ENCODE measurements around the gene CCNL2.

DNA sequence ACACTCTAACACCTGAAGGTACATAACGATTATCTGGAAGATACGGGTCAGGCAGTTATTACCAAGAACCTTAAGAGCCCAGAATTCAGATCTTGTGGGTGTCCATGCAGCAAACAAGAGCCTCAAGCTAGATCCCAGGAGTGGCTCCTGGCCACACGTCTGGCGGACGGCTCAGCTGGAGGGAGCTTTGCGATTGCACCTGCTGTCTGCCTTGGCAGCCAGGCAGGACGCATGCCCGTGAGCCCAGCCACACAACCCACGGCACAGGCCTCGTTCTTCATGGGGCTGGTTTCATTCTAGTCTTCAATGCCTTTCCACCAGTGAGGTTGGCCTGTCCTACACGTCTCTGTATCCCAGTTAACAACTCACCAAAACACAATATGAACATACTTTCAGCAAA lies 5.7 kb downstream of the CCNL2 start:
- TF ChIP-seq, protein P1, sequence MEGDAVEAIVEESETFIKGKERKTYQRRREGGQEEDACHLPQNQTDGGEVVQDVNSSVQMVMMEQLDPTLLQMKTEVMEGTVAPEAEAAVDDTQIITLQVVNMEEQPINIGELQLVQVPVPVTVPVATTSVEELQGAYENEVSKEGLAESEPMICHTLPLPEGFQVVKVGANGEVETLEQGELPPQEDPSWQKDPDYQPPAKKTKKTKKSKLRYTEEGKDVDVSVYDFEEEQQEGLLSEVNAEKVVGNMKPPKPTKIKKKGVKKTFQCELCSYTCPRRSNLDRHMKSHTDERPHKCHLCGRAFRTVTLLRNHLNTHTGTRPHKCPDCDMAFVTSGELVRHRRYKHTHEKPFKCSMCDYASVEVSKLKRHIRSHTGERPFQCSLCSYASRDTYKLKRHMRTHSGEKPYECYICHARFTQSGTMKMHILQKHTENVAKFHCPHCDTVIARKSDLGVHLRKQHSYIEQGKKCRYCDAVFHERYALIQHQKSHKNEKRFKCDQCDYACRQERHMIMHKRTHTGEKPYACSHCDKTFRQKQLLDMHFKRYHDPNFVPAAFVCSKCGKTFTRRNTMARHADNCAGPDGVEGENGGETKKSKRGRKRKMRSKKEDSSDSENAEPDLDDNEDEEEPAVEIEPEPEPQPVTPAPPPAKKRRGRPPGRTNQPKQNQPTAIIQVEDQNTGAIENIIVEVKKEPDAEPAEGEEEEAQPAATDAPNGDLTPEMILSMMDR (tag by site-specific recombination; IDR thresholded peaks at IDR 0.05) = no peak
- TF ChIP-seq, protein P2, sequence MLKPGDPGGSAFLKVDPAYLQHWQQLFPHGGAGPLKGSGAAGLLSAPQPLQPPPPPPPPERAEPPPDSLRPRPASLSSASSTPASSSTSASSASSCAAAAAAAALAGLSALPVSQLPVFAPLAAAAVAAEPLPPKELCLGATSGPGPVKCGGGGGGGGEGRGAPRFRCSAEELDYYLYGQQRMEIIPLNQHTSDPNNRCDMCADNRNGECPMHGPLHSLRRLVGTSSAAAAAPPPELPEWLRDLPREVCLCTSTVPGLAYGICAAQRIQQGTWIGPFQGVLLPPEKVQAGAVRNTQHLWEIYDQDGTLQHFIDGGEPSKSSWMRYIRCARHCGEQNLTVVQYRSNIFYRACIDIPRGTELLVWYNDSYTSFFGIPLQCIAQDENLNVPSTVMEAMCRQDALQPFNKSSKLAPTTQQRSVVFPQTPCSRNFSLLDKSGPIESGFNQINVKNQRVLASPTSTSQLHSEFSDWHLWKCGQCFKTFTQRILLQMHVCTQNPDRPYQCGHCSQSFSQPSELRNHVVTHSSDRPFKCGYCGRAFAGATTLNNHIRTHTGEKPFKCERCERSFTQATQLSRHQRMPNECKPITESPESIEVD (tag by site-specific recombination; IDR thresholded peaks at IDR 0.05) = no peak
- TF ChIP-seq TRIM28 (IDR thresholded peaks at IDR 0.05; ENCODE audit: borderline replicate concordance, low read length) (no peak), ZNF274 (IDR thresholded peaks at IDR 0.05; ENCODE audit: low read length) (no peak), ZNF274 (tag by site-specific recombination; IDR thresholded peaks at IDR 0.05; ENCODE audit: borderline replicate concordance) (no peak), ZNF239 (tag by site-specific recombination; IDR thresholded peaks at IDR 0.05) (no peak), KLF9 (tag by site-specific recombination; IDR thresholded peaks at IDR 0.05; ENCODE audit: low read depth) (no peak), ZNF521 (tag by site-specific recombination; IDR thresholded peaks at IDR 0.05) (no peak), HOXD13 (CRISPR knock-in tag; IDR thresholded peaks at IDR 0.05; ENCODE audit: borderline replicate concordance) (no peak), BCL11A (tag by site-specific recombination; IDR thresholded peaks at IDR 0.05; ENCODE audit: low read depth) (no peak), ZNF23 (tag by site-specific recombination; IDR thresholded peaks at IDR 0.05; ENCODE audit: borderline replicate concordance) (no peak), FEZF1 (tag by site-specific recombination; IDR thresholded peaks at IDR 0.05) (no peak)
- TF ChIP-seq, protein P3, sequence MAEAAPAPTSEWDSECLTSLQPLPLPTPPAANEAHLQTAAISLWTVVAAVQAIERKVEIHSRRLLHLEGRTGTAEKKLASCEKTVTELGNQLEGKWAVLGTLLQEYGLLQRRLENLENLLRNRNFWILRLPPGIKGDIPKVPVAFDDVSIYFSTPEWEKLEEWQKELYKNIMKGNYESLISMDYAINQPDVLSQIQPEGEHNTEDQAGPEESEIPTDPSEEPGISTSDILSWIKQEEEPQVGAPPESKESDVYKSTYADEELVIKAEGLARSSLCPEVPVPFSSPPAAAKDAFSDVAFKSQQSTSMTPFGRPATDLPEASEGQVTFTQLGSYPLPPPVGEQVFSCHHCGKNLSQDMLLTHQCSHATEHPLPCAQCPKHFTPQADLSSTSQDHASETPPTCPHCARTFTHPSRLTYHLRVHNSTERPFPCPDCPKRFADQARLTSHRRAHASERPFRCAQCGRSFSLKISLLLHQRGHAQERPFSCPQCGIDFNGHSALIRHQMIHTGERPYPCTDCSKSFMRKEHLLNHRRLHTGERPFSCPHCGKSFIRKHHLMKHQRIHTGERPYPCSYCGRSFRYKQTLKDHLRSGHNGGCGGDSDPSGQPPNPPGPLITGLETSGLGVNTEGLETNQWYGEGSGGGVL (tag by site-specific recombination; IDR thresholded peaks at IDR 0.05) = no peak
- TF ChIP-seq, protein P4, sequence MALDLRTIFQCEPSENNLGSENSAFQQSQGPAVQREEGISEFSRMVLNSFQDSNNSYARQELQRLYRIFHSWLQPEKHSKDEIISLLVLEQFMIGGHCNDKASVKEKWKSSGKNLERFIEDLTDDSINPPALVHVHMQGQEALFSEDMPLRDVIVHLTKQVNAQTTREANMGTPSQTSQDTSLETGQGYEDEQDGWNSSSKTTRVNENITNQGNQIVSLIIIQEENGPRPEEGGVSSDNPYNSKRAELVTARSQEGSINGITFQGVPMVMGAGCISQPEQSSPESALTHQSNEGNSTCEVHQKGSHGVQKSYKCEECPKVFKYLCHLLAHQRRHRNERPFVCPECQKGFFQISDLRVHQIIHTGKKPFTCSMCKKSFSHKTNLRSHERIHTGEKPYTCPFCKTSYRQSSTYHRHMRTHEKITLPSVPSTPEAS (tag by site-specific recombination; IDR thresholded peaks at IDR 0.05) = no peak
